Kidney epithelial cell (primary cell): Measurements from ENCODE around the gene ZNF609. TPM values are rescaled to one million over a fixed set of nuclear protein-coding genes. Genes with fewer than 3 reads are reported as not detected.

Experiments
- DNase-seq: peaks from one replicate; pipeline ENCODE4 v3.0.0-alpha.2; 2010; ENCODE audit warnings: low read depth
- H3K27me3 ChIP-seq: 2 replicates; pipeline ENCODE4 v1.6.0; 2011; ENCODE audit warnings: low read length; ENCODE audit not compliant: control insufficient read depth, insufficient read depth
- H3K36me3 ChIP-seq: 2 replicates; pipeline ENCODE4 v1.5.1; 2011; ENCODE audit warnings: low read length; ENCODE audit not compliant: control insufficient read depth, insufficient read depth
- H3K4me3 ChIP-seq: 2 replicates; pipeline ENCODE4 v1.5.1; 2011; ENCODE audit warnings: low read depth, mild to moderate bottlenecking, control low read depth, low read length
- CTCF ChIP-seq: IDR thresholded peaks from 2 replicates; pipeline ENCODE4 v1.5.1; 2011; ENCODE audit warnings: mild to moderate bottlenecking, moderate library complexity, low read length, control low read depth, inconsistent platforms; ENCODE audit not compliant: insufficient read depth, poor library complexity, severe bottlenecking
- total RNA-seq: library from RNA; depleted of rRNA; stranded (reverse); fragments of >200 nt; gene quantifications from 2 replicates; pipeline ENCODE4 v1.2.3, GENCODE V29; 2015

The ZNF609 gene
- total RNA-seq, 1 donor from 2014 or later = 18.4 TPM

- Histone ChIP-seq H3K4me3 (no peak overlapping the region), H3K27me3 (no peaks in the 10 kb centered on the region), H3K36me3 (no peaks in the 10 kb centered on the region)
- TF ChIP-seq CTCF = no peak
- no peak for DNase-seq
Observed at GRCh38 chr15:64454282-64454681, 6.1 kb upstream of the ZNF609 start.

- H3K36me3 ChIP-seq = no peaks in the 10 kb centered on the region
- no peak for TF ChIP-seq CTCF
- DNase-seq = no peak
- no peaks in the 10 kb centered on the region for H3K27me3 ChIP-seq
- no peak overlapping the region for H3K4me3 ChIP-seq
Observed at GRCh38 chr15:64455961-64456371, 4.4 kb upstream of the ZNF609 start.

- DNase-seq = no peak
- Histone ChIP-seq H3K4me3 (no peak overlapping the region), H3K36me3 (no peaks in the 10 kb centered on the region), H3K27me3 (no peaks in the 10 kb centered on the region)
- no peak for TF ChIP-seq CTCF
Observed at GRCh38 chr15:64456634-64457108, 3.7 kb upstream of the ZNF609 start.

- no peaks in the 10 kb centered on the region for H3K27me3 ChIP-seq
- H3K4me3 ChIP-seq = no peak overlapping the region
- no peaks in the 10 kb centered on the region for H3K36me3 ChIP-seq
- TF ChIP-seq CTCF = no peak
- no peak for DNase-seq
Observed at GRCh38 chr15:64459066-64459781, 1.2 kb upstream of the ZNF609 start.

GRCh38 chr15:64460724-64461720, 644 bp downstream of the ZNF609 start:
- Histone ChIP-seq H3K27me3 (no peaks in the 10 kb centered on the region), H3K36me3 (no peaks in the 10 kb centered on the region), H3K4me3 (peak overlapping the region; percentile 59)
- peak; percentile 25 for DNase-seq
- no peak for TF ChIP-seq CTCF
